Non-pigmented ciliary epithelial cell (primary cell): Measurements from ENCODE around the gene PEX14.

ENCODE experiments used
- DNase-seq: peaks from one replicate; pipeline ENCODE4 v3.0.0-alpha.2; 2010; ENCODE audit warnings: low read depth

The PEX14 gene

DNA sequence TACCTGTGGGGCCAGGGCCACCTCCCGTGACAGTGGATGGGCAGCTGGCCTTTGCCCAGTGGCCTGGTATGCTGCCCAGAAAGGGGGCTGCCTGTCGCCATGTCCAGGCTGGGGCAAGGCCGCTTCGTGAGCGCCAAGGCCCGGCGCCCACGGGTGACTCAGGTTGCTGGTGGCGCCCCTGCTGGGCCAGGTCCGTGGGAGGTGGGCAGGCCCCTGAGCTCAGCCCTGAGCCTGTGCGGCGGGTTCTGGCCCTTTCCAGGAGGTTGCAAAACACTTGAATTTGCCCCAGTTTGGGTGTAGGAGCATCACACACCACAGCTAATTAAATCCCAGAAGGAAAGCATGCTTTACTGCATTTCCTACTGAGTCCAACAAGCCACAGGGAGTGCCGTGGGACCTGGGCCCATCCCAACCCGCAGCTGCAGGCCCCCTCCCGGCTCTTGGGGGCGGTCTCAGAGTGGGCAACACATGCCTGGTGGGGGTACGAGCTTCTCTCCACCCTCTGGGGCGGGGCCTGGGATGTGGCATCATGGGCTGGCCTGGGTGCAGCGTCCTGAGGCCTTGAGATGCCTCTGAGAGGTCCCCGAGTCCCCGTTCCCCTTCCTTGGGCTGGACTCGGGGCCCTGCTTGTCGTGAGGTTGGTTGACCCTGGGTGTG, 159.8 kb downstream of the PEX14 start:
- no peak for DNase-seq

DNA sequence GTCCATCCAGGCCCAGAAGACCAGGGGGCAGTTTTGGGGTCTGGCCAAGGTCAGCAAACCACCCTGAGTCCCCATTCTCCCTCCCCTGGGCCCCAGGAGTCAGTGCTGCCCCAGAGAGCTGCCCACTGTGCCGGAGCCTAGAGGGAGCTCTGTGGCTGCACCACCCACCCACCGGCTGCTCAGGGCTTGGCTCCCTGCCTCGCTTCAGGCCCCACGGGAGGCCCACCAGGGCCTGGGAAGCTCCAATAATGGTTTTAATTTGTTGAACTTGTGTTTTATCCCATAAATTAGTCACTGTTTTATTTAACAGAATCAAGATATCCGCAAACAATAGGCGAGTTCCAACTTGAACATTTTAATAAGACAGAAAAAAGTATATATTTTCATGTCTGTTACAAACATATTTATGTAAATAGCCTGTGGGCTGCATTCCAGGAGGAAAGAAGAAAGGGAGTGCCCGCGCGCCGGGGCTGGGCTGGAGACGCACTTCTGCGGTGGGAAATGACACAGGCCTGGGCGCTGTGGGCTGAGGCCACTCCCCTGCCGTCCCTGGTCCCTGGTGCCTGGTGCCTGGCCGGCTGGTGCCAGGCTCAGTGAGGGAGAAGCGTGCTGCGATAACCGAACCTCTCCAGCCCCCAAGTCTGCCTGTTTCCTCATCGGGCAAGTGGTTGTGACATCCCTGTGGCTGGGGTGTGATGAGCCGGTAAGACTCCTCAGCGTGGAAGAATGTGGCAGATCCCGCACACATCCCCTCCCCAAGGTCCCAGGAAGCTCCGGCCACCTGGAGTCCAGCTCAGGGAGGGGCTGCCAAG, 160.5 kb downstream of the PEX14 start:
- DNase-seq = no peak

DNA sequence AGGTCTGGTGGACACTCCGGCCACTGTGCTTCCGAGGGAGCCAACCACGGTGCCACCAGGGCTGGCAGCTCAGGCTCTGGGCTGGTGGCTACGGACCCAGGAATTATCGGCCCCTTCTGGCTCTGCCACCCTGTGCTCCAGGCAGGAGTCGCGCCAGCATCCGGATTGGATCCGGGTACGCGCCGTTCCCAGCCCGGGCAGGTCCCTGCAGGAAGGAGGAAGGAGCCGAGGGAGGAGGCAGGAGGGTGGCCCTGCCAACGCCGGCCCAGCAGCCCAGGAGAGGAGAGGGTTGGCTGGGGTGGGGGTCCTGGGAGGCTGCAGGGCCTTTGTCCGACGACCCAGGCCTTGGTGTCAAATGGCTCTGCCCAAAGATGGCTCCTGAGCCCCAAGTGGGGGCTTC, 161.2 kb downstream of the PEX14 start:
- DNase-seq = no peak

DNA sequence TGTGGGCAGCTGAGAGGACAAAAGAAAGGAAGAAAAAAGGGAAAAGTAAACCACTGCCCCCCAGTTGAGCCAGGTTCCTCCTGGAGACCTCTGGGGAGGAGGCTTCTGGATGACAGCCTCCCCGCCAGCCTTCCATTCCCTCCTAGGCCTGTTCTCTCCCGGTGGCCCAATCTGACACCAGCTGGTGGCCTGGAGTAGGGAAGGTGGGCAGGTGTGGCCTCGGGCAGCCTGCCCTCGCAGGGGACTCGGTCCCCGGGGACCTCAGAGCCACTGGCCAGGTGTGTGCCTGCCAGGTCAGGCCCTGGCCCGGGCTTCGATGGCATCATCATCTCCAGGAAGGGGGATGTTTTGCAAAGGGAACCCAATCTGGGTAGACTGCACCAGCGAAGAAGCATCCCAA, 162.7 kb downstream of the PEX14 start:
- DNase-seq = no peak

DNA sequence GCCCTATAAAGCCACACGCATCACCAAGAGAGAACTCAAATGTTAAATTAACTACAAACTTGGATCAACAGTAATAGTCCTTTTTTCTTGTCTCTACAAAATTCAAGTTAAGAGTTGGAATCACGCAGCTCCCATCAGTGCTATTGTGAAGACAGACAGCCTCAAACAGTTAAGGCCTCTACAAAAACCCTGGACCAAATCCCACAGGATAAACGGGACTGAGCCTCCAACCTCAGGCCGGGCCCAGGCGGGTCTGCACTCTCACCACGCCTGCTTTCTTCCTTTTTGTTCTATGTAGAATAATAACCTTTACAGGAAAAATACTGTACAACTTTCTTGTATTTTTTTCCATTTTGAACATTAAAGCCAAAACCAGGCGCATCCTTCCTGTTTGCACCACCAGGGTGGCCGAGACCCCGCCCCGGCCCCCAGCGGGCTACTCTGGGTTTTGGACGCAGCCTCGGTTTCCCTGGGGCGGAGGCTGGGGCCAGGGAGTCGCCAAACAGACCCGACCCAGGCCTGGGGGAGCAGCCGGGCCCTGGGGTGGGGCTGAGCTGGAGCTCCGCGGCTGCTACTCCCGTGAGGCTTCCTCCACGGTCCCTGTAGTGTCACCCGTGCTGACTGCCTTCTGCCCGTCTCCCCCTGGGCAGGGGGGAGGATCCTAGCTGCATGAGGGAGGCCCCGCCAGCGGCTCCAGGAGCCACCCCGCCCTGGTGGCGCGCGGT, 163.2 kb downstream of the PEX14 start:
- no peak for DNase-seq

DNA sequence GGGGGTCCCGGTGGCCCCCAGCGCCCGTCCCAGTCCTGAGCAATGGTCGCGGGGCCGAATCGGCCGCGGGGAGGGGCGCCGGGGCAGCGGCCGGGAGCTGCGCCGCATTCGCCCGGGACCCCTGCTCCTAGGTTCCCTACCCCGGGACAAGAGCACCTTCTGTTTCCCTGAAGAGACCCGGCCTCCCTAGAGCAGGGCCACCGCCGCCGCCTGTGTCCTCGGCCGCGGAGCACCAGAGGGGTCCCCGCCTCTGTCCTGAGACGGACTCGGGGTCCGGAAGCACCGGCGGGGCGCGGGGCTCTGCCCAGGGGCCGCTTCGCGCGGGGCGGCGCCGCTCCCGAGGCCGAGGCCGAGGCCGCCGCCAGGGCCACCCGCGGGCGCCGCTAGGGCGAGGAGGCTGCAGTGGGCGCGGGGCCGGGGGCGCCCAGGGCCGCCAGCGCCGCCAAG, 163.8 kb downstream of the PEX14 start:
- no peak for DNase-seq

DNA sequence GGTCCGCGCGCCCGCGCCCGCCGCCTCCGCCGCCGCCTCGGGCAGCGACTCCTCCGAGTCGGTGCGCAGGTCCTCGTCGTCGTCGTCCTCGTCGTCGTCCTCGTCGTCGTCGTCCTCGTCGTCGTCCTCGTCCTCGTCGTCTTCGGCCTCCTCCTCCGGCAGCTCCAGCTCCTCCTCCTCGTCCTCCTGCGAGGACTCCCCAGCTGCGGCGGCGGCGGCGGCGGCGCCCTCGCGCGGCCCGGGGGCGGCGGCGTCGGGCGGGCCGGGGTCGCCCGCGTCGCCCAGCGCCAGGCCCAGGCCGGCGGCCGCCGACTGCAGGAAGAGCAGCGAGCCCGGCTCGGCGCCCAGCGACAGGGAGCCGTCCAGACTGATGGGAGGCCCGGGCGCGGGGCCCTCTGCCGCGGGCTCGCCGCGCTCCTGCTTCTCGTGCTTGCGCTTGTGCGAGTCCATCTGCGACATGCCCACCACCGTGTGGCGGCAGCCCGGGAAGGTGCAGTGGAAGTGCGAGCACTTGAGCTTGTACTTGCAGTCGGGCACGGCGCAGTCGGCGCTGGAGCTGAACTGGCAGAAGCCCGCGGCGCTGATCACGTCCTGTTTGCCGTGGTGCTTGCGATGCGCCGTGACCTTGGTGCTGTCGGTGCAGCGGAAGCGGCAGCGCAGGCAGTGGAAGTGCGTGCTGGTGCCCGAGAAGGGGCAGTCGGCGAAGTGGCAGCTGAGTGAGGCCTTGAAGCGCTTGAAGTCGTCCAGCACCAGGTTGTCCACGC, 164.4 kb downstream of the PEX14 start:
- no peak for DNase-seq

DNA sequence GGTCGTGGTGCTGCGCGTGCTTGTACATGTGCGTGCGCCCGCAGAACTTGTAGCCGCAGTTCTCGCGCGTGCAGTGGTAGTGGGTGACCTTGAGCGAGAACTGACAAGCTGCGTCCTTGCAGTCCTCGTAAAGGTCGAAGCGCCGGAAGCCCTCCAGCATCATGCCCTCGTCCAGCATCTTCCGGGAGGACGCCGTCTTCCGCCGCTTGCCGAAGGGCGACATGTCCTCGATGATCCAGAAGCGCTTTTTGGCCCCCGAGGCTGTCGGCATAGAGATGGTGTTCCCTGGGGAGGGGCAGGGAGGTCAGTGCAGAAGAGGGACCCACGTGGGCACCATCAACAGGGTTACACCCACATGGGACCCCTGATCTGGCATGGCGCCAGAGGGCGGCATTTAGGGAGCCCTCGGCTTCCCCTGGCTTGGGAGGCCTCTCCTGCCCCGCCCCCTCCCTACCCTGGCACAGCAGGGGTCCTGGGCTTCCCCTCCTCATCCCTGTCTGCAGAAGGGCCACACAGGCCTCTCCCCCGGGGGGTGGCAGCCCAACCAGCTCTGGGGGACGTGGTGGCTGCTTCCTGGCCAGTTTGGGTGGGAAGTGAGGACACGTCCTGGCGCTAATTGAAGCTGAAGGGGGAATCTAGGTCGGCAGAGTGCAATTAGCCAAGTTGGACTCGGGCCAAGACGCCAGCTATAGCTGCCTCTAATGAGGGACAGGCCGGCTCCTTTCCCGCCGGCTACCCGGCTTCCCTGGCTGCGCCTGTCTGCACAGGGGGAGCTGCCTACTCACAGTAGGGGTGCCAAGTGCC, 165.2 kb downstream of the PEX14 start:
- no peak for DNase-seq

DNA sequence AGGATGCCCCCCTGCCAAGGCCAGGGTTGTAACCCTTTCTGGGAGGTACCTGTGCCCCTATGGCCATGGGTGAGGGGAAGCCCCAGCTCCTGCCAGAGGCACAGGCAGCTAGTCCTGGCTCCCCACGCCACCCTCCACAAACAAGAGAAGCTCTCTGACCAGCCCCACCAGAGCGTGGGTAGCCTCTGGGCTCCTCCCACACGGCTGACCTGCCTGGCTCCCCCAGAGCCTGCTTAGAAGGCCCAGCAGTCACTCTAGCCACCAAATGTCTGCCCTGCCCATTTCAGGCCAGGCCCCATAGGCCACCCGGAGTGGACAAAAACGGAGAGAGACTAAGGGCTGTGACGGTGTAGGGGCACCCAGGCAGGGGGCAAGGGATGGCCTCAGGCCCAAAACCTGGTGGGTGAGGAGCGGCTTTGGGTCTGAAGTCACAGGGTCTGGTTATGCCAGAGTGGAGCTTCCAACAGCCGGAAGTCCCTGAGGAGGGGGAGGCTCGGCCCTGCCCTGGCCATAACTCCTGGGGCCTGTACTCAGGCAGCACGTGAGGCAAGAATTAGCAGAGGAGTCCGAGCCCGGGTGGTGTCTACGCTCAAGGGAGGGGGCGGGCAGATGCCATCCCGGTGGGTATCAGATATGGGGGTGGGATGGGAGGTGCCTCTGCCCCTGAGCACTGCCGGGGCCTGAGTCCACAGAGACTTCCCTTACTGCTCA, 166.2 kb downstream of the PEX14 start:
- DNase-seq = no peak

DNA sequence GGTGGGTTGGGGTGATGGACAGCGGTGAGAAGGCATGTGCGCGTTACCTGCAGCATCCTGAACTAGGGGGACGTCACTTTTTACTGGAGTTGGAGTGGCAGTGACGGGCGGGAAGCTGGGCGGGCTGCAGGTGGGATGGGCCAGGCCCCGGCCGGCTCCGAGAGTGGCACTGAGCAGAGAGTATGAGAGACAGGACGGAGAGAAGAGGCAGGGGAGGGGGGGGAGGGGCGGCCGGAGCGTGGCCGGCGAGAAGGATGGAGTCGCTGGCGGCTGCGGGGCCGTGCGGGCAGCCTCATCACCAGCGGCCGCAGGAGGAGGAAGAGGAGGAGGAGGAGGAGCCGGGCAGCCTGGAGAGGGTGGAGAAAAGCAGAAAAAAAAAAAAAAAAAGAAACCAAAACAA, 167.2 kb downstream of the PEX14 start:
- no peak for DNase-seq

DNA sequence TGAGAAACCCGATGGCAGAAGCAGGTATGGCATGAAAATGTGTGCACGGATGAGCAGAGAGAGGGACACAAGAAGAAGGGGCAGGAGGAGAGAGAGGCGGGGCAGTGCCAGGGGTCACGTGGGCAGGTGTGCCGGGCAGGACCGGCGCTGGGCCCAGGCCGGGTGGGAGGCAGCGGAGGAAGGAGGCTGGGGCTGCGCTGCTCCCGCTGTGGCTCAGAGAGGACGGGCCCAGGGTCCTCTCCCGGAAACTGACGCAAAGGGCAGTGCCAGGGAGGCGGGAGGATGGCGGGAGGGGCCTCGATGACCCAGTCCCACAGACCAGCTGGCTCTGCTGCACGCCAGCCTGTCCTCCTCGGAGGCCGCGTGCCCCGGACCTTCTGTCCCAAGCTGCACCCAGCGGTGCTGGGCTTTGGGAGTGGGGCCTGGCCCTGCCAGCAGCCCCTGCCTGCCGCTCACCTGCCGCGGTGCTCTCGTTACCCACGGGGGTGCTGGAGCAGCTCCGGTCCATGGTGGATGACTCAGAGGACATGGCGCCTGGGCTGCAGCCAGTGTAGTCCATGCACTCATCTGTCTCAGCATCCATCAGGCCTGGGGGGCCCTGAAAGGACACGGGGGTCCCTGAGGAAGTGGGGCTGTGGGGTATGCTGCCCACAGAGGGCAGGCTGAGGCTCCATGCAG, 167.8 kb downstream of the PEX14 start:
- DNase-seq = no peak

DNA sequence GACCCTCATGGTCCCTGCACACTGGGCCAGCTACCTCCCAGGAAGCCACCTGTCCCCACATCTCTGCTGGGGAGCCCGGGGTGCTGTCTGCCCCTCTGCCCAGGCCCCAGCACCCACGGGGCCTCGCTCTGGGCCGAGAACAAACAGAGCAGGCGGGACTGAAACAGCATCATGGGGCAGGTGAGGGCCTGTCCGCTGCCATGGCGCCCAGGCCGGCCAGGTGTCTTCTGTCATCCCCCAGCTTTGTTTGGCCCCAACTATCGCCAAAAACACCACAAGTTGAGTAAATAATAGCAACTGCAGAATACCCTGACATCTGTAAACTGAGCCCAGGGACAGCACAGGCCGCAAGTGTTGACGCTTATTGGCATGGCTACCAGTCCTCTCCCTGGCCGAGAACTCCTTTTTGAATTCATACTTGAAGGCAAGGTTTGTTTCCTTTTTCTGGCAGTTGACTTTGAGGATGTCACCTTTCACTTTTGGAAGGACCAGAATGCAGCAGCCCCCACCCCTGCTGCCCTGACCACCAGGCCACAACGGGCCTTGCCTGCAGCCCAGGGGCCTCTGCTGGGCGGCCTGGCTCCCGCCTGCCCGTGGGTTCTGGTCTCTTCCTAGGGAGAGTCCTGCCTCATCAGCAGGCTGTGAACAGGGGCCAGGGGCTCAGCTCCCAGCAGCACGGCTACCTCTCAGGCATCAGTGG, 169.0 kb downstream of the PEX14 start:
- DNase-seq = no peak

DNA sequence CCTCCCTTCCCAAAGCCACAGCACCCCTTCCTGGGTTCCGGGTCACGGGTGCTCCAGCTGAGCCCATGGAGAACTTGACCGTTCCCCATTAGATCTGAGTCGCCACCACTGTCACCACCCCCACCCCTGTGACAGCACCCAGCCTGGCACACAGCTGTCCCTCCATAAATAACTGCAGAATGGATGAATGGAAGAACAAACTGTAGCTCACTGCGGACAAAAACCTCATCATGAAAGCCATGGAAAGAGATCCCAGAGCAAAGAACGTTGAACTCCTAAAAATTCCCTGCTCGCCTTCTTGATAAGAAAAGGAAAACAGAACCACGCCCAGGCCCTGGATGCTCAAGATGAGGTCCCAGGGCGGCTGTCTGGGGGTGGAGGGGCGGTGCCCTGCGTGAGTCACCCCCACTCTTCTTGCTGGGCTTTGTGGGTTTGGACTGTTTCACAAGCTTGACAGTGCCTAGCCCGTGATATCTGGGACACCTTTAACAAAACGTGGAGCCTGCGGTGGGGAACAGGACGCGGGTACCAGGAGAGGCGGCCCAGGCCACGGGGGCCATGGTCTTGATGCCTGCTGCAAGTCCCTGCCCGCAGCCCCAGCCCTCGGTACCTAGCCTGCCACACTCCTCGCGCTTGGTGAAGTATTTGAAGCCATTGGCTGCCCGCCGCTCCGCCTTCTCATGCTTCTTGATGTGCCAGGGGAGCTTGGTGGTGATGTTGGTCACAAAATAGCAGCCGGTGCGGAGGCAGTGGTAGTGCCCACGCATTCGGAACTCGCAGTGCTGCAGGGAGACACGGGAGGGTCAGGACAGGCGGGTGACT, 169.8 kb downstream of the PEX14 start:
- no peak for DNase-seq

DNA sequence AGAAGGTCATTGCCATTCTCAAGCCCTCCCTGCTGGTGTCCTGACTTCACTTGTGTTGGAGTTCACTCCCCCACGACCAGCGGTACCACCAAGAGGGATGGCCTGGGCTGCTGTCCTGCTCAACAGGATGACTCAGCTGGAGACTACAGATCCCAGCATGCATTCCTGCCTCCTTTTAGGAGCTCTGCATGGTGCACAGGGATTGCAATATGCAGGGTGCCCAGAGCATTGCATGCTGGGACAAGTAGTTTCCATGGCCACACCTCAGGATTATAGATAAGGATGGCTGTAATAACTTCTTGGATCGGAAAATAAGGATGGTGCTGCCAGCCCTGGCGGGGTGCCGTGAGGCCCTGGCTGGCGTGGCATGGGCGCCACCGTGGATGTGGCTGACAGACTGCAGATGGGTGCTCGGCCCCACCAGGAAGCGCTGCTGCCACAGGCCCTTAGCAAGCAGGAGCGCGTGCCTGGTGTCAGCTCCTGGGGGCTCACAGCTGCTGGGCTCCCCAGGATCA, 171.7 kb downstream of the PEX14 start:
- DNase-seq = peak; percentile 19

DNA sequence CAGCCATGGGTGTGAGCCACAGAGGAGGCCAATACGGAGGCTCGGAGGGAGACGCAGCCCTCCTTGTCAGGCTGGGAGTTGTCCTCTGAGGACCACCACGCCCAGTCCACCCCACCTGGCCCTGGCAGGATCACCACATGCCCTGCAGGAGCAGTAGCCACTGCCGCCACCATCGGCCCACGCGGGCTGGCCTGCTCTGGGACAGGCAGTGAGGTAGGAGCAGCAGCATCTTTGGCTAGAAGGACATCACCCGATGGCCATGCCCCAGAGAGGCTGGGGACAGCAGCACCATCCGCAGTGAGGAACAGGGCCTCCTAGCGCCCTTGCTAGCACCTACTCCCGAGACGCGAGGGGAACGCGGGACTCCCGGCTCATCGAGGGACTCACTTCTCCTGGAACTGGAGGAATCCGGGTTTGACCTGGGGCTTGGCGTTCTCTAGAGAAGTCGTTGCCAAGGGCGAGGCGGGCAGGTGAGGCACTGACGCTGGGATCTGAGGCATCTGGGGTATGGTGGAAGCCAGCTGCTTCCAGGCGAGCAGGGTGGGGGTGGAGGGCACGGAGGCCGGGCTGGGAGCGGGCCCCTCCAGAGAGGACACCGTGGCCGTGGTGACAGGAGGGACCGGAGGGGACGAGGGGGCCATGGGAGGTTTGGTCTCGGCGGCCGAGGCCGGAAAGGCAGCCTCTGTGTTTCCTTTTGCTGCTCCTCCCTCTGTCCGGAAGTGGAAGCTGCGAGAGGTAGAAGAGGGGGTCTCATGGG, 172.8 kb downstream of the PEX14 start:
- DNase-seq = no peak

DNA sequence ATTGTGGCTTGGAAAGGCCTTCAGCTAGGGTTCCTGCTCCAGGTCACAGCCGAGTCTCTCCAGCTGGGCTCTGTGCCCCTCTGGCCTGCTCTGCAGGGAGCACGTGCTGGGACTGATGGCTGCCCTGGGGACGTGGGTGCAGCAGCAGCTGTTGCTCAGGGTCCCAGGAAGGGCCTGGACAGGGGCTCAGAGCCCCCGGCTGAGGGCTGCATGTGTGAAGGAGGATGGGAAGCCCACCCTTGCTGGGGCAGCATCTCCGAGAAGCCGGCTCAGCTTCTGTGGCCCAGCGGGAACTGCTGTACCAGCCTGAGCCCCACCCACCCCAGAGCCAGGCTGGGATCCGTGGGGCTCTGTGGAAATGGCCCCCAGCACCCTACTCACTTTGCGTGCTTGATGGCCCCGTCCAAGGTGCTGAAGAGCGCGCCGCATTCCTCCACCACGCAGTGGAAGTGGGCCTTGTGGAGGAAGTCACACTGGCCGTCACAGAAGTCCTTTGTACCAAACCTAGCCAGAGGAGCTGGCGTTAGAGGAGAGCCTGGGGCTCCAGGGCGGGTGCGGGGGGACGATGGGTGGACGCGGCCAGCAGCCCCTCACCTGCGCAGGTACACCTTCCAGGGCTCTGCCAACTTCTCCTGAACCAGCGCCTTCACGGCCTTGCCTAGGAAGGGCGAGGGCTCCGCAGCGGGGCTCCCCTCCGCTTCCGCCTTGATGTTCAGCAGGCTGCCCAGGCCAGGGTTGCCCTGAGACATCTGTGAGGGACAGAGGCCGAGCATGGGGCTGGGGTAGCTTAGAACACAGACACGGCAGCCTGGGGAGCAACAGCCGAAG, 174.2 kb downstream of the PEX14 start:
- DNase-seq = no peak
